ENCODE results near the gene HERC2. TPM values are rescaled to one million over a fixed set of nuclear protein-coding genes. Genes with fewer than 3 reads are reported as not detected.
A peak's percentile ranks its signal among the peaks of the same experiment; 100 is the strongest.
"Not testable (repeated sequence)": the region's sequence is repeated elsewhere in the genome, so short reads cannot be mapped to it uniquely, and the experiment has no call there.

HERC2 gene
- polyA plus RNA-seq, 6 donors from 2014 or later, result 2.4 to 16.9 (median 9.7) TPM

DNA sequence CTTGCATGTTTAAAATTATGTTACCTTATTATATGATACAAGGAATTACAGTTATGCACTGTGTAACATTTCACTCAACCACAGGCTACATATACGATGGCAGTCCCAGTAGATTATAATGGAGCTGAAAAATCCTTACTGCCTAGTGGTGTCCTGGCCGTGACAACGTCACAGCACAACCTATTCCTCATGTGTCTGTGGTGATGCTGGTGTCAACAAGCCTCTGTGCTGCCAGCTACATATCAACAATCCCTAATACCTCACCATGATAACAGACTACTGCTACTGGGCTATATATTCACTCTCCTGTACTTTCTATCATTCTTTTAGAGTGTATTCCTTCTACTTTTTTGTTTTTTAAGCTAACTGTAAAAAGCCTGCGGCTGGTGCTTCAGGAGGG is 142.7 kb downstream of the HERC2 start:
- Mint-ChIP-seq H3K4me1 (no peaks in the 10 kb centered on the region), H3K9me3 (peaks cover 0 to 3% (median 0%) of the 10 kb centered on the region in 7 donors), H3K4me3 (no peak overlapping the region), H3K27me3 (no peaks in the 10 kb centered on the region), H3K36me3 (peaks cover 9 to 16% of the 10 kb centered on the region in 2 donors), H3K27ac (peak overlapping the region in 1 of 6 donors; percentile 88)
- DNase-seq (no peak), ATAC-seq (ENCODE audit: low read depth in 2 of 2) (no peak)

DNA sequence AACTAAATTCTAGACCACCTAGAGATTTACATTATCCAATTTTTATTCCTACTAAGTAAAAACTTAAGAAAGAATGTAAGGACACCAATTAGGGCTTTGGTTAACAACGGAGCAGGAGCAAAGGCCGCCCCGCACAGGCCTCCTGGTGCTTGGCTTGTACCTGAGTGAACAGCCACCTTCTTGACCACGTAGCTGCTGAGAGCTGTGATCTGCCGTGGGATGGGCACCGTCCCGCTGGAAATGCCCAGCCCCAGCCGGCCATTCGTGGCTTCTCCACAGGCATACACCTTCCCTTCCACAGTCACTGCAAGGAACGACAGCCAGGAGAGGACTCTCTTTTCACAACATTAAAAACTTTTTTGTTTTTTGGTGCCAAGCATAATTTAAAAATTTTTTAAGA is 143.3 kb downstream of the HERC2 start:
- Mint-ChIP-seq H3K27ac (peak overlapping the region in 1 of 6 donors; percentile 33), H3K36me3 (peaks cover 11 to 16% of the 10 kb centered on the region in 2 donors)
- no peak for ATAC-seq (ENCODE audit: low read depth in 2 of 2)

DNA sequence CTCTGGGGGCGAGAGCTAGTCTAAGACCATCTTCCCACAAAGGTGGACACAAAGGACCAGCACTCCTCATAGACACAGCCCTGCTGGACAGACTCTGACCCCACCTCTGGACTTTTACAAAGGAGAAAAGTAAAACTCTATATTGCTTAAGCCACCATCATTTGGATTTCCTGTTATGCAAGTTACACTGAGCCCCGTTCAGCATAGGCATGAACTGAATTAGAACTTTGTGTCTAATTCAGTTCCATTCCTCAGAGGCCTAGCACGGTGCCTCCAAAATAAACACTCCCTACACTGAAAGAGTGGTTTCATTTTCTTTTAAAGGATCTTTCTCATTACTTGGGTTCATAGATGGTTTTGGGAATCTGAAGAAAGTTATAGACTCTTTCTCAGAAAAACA is 143.7 kb downstream of the HERC2 start:
- H3K36me3 Mint-ChIP-seq, result peaks cover 15 to 16% of the 10 kb centered on the region in 2 donors
- no peak for ATAC-seq (ENCODE audit: low read depth in 2 of 2)
- H3K4me3 Mint-ChIP-seq, result no peak overlapping the region
- no peaks in the 10 kb centered on the region for H3K4me1 Mint-ChIP-seq
- DNase-seq, result no peak
- peaks cover 0 to 3% (median 0%) of the 10 kb centered on the region in 7 donors for H3K9me3 Mint-ChIP-seq
- no peaks in the 10 kb centered on the region for H3K27me3 Mint-ChIP-seq
- no peak overlapping the region for H3K27ac Mint-ChIP-seq

More for the DNA sequence above, 143.3 kb downstream of the HERC2 start:
- Mint-ChIP-seq H3K4me3 (no peak overlapping the region), H3K9me3 (peaks cover 0 to 3% (median 0%) of the 10 kb centered on the region in 7 donors), H3K4me1 (no peaks in the 10 kb centered on the region), H3K27me3 (no peaks in the 10 kb centered on the region)
- no peak for DNase-seq

DNA sequence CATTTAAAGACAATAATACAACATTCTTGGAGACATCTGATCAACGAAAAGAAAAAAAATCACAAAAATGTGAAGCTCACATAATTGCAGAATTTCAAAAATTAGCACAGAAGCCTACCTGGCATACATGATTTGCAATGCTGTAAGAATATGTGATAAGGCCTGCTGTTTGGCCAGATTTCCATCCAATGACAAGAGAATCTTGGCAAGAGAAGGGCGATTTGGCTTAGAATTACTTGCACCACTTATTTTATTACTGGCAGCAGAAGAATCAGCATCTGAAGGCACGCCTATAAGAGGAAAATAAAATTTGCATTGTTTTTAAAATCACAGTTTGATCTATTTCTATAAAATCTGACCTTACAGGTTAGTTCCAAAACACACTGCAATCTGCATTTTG is 152.6 kb downstream of the HERC2 start:
- Mint-ChIP-seq H3K27me3 (no peaks in the 10 kb centered on the region), H3K4me1 (no peaks in the 10 kb centered on the region), H3K9me3 (no peaks in the 10 kb centered on the region), H3K27ac (peak overlapping the region in 1 of 6 donors; percentile 25), H3K4me3 (no peak overlapping the region), H3K36me3 (peaks cover 35 to 48% of the 10 kb centered on the region in 2 donors)
- DNase-seq (no peak), ATAC-seq (ENCODE audit: low read depth in 2 of 2) (no peak)

DNA sequence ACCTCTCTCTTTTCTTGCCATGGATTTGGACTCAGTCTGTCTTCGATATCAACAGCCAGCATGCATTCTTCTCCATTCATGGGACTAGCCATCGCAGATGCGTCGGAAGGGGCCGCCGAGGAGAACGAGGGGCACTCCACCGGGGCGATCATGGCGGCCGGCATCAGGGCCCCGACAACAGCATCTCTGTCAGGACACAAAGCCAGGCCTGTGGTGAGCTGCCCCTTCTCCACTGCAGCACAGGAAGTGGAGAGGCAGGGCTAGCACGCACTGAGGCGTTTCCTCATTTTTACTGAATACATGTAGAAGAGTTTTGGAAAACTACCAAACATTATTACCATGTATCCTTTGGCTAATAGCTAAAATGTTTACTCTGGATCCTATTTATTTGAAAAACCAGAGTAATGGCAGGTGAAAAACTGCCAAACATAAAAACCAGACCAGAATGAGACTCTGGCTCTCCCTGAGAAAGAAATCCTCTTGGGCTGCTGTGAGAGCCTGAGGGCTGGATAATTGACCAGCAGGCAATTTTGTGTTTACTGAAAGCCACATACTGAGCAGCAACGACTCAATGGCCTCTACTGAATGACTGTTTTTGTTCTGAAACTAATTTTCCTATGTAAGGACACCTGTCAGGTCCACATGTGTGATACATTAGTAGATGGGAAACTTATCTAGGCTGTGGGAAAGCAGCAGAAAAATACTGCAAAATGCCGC is 153.4 kb downstream of the HERC2 start:
- not testable (repeated sequence) for DNase-seq; H3K27me3 Mint-ChIP-seq; ATAC-seq (ENCODE audit: low read depth in 2 of 2); H3K4me1 Mint-ChIP-seq; H3K9me3 Mint-ChIP-seq; H3K4me3 Mint-ChIP-seq
- peaks cover 43 to 52% of the 10 kb centered on the region in 2 donors for H3K36me3 Mint-ChIP-seq
- H3K27ac Mint-ChIP-seq, result peak overlapping the region in 1 of 6 donors; percentile 7

DNA sequence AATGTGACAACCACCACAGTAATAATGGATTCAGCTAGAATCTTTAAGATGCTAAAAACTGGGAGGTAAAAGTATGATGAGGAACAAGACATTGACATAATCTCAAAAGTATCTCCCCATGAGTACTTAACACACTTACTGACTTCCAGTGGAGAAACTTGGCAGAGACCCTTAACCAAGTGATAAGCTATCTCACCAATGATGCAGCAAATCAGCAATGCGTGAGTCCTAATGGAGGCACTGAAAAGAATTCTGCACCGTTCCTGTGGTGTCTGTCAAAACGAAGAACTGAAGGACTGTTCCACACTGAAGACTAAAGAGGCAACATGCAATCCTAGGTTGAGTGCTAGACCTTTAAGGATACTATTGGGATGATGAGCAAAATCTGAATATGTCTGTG is 154.9 kb downstream of the HERC2 start:
- DNase-seq, result no peak
- no peak for ATAC-seq (ENCODE audit: low read depth in 2 of 2)
- Mint-ChIP-seq H3K27ac (no peak overlapping the region), H3K9me3 (no peaks in the 10 kb centered on the region), H3K4me3 (no peak overlapping the region), H3K36me3 (peaks cover 49 to 55% of the 10 kb centered on the region in 2 donors), H3K27me3 (no peaks in the 10 kb centered on the region), H3K4me1 (no peaks in the 10 kb centered on the region)

DNA sequence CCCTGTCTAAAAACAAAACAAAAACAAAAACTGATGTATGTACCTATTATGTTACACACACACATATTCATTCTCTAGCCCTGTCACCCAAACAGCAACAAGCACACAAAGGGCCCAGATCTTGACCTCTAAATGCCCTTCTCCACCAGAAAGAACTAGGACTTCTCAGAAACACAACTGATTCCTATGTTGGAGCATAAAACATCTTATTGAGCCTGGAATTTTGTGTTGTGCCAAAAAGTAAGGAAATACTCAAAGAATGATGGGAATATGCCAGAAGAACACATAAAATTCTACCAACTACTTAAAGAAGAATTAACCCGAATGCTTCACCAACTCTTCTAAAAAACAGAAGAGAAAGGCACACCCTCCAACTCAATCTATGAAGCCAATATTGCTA is 156.2 kb downstream of the HERC2 start:
- peak overlapping the region in 1 of 6 donors; percentile 5 for H3K27ac Mint-ChIP-seq
- peaks cover 47 to 50% of the 10 kb centered on the region in 2 donors for H3K36me3 Mint-ChIP-seq
- no peak for ATAC-seq (ENCODE audit: low read depth in 2 of 2)
- DNase-seq, result no peak
- H3K27me3 Mint-ChIP-seq, result no peaks in the 10 kb centered on the region
- H3K4me1 Mint-ChIP-seq, result no peaks in the 10 kb centered on the region
- H3K9me3 Mint-ChIP-seq, result no peaks in the 10 kb centered on the region
- no peak overlapping the region for H3K4me3 Mint-ChIP-seq

DNA sequence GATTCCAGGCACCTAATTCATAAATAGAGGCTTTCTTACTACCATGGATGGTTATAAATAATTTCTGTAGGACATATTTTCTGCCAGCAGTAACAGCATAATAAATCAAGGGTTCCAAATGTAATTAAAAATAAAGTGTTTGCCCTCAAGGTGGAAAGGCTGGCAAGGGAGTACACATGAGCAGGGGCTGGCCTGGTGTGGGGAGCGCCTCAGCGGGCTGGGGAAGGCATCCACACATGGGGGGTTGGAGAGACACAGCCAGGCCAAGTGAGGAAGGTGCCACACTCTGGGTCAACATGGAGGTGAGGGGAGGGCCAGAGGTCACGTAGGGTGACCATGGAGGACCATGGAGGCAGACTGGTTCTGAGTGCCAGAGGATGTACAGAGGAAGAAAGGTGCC is 157.1 kb downstream of the HERC2 start:
- ATAC-seq (ENCODE audit: low read depth in 2 of 2), result no peak
- H3K4me1 Mint-ChIP-seq, result no peaks in the 10 kb centered on the region
- peaks cover 47% of the 10 kb centered on the region in 2 donors for H3K36me3 Mint-ChIP-seq
- peak overlapping the region in 1 of 6 donors; percentile 81 for H3K27ac Mint-ChIP-seq
- no peak for DNase-seq
- H3K4me3 Mint-ChIP-seq, result no peak overlapping the region
- no peaks in the 10 kb centered on the region for H3K9me3 Mint-ChIP-seq
- no peaks in the 10 kb centered on the region for H3K27me3 Mint-ChIP-seq

DNA sequence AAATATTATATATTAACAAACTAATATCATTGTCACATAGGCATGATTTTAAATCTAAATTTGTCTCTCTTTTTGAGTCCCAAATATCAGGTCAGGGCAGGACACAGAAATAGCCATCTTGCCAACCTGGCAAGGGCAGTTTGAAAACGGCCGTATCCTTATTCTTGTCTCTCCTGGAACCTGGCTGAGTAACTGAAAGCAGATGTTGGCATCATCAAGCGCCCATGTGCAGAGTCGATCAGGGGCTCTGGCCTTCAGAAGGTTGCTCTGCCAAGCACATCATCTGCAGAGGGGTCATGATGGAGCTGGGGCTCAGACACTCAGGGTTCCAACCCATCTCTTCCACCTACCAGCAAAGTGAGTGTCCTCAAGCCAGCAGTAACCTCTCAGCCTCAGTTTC is 167.7 kb downstream of the HERC2 start:
- Mint-ChIP-seq H3K27ac (peak overlapping the region in 2 of 6 donors; percentile 16 to 49), H3K4me1 (no peaks in the 10 kb centered on the region)

DNA sequence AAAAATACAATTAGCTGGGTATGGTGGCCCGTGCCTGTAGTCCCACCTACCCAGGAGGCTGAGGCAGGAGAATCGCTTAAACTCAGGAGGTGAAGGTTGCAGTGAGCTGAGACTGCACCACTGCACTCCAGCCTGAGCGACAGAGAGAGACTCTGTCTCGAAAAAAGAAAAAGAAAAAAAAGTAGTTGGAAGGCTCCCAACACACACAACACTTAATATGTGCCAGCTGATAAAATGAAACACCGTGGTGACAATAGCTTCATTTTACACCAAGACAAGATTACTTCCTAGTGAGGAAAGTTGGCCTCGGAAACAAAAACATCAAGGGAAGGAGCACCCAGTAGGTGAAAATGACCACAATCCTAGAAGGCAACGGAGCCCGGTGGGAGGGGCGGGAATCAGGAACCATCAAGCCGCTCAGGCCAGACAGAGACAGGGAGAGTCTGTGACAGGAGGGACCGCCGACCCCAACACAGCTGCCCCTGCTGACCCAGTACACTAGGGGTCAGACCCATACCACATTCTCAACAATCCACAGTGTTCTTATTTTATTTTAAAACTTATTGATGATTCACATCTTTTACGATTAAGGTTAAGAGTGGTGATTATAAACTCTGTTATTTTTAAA is 168.4 kb downstream of the HERC2 start:
- ATAC-seq (ENCODE audit: low read depth in 2 of 2) (no peak), DNase-seq (no peak)
- H3K4me3 Mint-ChIP-seq, result no peak overlapping the region
- H3K27ac Mint-ChIP-seq, result peak overlapping the region in 1 of 6 donors; percentile 74
- H3K4me1 Mint-ChIP-seq, result no peaks in the 10 kb centered on the region
- no peaks in the 10 kb centered on the region for H3K27me3 Mint-ChIP-seq
- peaks cover 11 to 25% (median 20%) of the 10 kb centered on the region in 7 donors for H3K9me3 Mint-ChIP-seq
- H3K36me3 Mint-ChIP-seq, result peaks cover 30 to 36% of the 10 kb centered on the region in 2 donors

More for the DNA sequence above, 167.7 kb downstream of the HERC2 start:
- Mint-ChIP-seq H3K9me3 (peaks cover 9 to 20% (median 15%) of the 10 kb centered on the region in 7 donors), H3K36me3 (peaks cover 24 to 29% of the 10 kb centered on the region in 2 donors), H3K4me3 (no peak overlapping the region), H3K27me3 (no peaks in the 10 kb centered on the region)
- DNase-seq (no peak), ATAC-seq (ENCODE audit: low read depth in 2 of 2) (no peak)

DNA sequence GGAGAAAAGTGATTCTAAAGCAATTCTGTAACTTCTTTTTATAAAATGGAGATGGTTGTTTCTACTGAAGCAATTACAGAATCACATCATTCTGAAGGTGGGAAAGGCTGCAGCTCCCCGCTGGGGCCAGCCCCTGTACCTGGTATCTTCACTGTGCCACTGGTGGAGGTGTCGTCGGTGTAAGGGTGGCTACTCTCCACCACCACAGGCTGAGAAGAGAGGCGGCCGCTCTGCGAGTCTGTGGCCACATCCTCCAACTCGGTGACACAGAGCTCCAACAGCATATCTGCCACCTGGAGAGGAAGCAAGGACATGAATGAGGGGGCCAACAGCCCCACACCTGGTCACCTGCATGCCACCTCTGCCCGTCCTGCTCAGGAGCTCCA is 169.4 kb downstream of the HERC2 start:
- not testable (repeated sequence) for ATAC-seq (ENCODE audit: low read depth in 2 of 2)
- H3K36me3 Mint-ChIP-seq, result peaks cover 37 to 43% of the 10 kb centered on the region in 2 donors
- peak overlapping the region in 1 of 6 donors; percentile 66 for H3K27ac Mint-ChIP-seq

DNA sequence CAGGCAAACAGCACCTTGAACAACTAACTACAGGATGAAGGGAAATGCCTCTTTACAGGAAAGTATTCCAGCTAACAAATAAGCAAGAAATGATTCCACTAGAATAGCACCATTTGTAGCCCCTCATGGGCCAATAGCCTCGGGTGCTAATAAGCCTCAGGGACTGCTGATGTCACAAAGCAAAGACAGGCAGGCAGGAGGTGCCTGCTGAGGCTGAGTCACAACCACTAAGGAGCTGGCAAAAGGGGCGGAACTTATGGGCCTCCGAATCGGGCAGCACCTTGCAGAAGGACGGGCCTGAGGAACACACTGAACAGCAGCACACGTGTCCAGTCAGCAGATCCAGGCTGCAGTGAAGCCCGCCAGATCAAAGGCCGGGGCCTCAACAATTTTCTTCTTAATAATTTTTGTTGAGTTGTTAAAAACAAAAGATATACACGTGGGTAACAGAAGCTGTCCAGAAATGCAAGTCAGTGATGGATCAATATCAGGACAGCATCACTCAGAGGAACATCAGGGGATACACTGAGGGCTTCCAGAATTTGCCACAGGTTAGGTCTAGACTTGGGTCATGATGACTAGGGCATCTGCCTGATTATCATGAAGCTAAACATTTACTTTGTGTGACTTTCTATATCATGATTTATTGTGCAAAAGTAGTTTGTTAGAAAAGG is 170.0 kb downstream of the HERC2 start:
- H3K27me3 Mint-ChIP-seq; H3K4me3 Mint-ChIP-seq; DNase-seq; ATAC-seq (ENCODE audit: low read depth in 2 of 2); H3K4me1 Mint-ChIP-seq: not testable (repeated sequence)
- Mint-ChIP-seq H3K27ac (peak overlapping the region in 2 of 6 donors; percentile 26 to 66), H3K36me3 (peaks cover 37 to 43% of the 10 kb centered on the region in 2 donors), H3K9me3 (peaks cover 11 to 27% (median 23%) of the 10 kb centered on the region in 7 donors)

More for the DNA sequence above, 169.4 kb downstream of the HERC2 start:
- H3K27me3 Mint-ChIP-seq, H3K4me1 Mint-ChIP-seq, DNase-seq, H3K4me3 Mint-ChIP-seq: not testable (repeated sequence)
- peaks cover 11 to 30% (median 23%) of the 10 kb centered on the region in 7 donors for H3K9me3 Mint-ChIP-seq

DNA sequence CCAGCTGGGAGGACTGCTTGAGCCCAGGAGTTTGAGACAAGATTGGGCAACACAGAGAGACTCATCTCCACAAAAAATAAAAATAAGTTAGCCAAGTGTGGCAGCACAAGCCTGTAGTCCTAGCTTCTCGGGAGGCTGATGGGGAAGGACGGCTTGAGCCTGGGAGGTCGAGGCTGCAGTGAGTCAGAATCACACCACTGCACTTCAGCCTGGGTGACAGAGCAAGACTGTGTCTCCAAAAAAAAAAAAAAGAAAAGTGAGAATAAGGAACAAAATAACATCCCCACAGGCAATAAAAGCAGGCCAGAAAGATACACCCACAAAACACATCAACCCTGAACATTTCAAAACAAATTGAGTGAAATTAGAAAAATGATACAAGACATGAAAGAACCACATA is 174.2 kb downstream of the HERC2 start:
- DNase-seq (no peak), ATAC-seq (ENCODE audit: low read depth in 2 of 2) (no peak)
- Mint-ChIP-seq H3K36me3 (peaks cover 52 to 67% of the 10 kb centered on the region in 2 donors), H3K4me1 (peaks cover 2 to 7% (median 6%) of the 10 kb centered on the region in 3 donors), H3K4me3 (no peak overlapping the region), H3K9me3 (peaks cover 7 to 23% (median 17%) of the 10 kb centered on the region in 7 donors), H3K27me3 (no peaks in the 10 kb centered on the region), H3K27ac (peak overlapping the region in 4 of 6 donors; percentile 30 to 75 (median 44))
